SK-N-SH (cell line): ENCODE data around the gene OLFML1.

Source experiments
- EP300 ChIP-seq, 2 experiments: IDR thresholded peaks; 2 replicates each; pipeline versions ENCODE4 v1.4.0 to v1.6.1; 2012; ENCODE audit warnings: borderline replicate concordance in 1 of 2, low read depth in 1 of 2, low read length in 1 of 2
- FOXJ3 ChIP-seq: sonication (generic); formaldehyde crosslinking; IDR thresholded peaks from 2 replicates; pipeline ENCODE4 v1.5.1; 2020; ENCODE audit warnings: mild to moderate bottlenecking, missing genetic modification reagents
- JUND ChIP-seq: IDR thresholded peaks from 2 replicates; pipeline ENCODE4 v1.4.0; 2012
- MXI1 ChIP-seq: IDR thresholded peaks from 2 replicates; pipeline ENCODE4 v1.6.1; 2012; ENCODE audit warnings: mild to moderate bottlenecking, low read depth, low read length, improper control_type of control experiment
- POLR2AphosphoS5 ChIP-seq: IDR thresholded peaks from 2 replicates; pipeline ENCODE4 v1.6.1; 2012; ENCODE audit warnings: low read depth, low read length
- RCOR1 ChIP-seq: fragments of 150-350 bp; IDR thresholded peaks from 2 replicates; pipeline ENCODE4 v1.6.1; 2017; ENCODE audit warnings: antibody characterized with exemption, low read length
- RXRA ChIP-seq: IDR thresholded peaks from 2 replicates; pipeline ENCODE4 v1.4.0; 2012; ENCODE audit warnings: low read depth, mild to moderate bottlenecking, borderline replicate concordance
- TF ChIP-seq, protein P1 (sequence below): fragments of 200-600 bp; sonication (generic); IDR thresholded peaks from 2 replicates; pipeline ENCODE4 v1.6.1; 2017; ENCODE audit warnings: antibody characterized with exemption, mild to moderate bottlenecking, moderate library complexity
- TF ChIP-seq, protein P2 (sequence below): fragments of 150-350 bp; IDR thresholded peaks from 2 replicates; pipeline ENCODE4 v1.6.1; 2017; ENCODE audit warnings: antibody characterized with exemption, low read length, low read depth, borderline replicate concordance

DNA sequence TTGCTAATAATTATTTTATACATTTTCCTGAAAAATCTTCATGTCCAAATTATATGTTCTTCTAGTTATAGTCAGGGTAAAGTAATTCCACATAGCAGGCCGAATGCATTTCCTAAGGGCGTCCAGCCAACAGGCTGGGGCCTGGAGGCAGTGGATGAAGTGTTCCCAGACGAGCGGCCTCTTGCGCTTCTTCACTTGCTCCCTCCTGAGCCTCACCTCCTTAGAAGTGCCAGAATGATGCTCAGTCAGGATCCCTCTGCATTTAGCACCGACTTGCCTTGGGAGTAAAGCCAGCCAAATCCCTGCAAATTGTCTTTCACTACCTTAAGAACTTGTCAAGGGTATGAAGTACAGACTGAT lies 1.5 kb downstream of the OLFML1 start:
- TF ChIP-seq, protein P1, sequence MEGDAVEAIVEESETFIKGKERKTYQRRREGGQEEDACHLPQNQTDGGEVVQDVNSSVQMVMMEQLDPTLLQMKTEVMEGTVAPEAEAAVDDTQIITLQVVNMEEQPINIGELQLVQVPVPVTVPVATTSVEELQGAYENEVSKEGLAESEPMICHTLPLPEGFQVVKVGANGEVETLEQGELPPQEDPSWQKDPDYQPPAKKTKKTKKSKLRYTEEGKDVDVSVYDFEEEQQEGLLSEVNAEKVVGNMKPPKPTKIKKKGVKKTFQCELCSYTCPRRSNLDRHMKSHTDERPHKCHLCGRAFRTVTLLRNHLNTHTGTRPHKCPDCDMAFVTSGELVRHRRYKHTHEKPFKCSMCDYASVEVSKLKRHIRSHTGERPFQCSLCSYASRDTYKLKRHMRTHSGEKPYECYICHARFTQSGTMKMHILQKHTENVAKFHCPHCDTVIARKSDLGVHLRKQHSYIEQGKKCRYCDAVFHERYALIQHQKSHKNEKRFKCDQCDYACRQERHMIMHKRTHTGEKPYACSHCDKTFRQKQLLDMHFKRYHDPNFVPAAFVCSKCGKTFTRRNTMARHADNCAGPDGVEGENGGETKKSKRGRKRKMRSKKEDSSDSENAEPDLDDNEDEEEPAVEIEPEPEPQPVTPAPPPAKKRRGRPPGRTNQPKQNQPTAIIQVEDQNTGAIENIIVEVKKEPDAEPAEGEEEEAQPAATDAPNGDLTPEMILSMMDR = no peak
- no peak for TF ChIP-seq FOXJ3 (CRISPR knock-in tag)
- TF ChIP-seq EP300 (IDR thresholded peaks at IDR 0.05; ENCODE audit: borderline replicate concordance in 1 of 2, low read depth in 1 of 2, low read length in 1 of 2) = no peak
- TF ChIP-seq POLR2AphosphoS5 = no peak
- TF ChIP-seq, protein P2, sequence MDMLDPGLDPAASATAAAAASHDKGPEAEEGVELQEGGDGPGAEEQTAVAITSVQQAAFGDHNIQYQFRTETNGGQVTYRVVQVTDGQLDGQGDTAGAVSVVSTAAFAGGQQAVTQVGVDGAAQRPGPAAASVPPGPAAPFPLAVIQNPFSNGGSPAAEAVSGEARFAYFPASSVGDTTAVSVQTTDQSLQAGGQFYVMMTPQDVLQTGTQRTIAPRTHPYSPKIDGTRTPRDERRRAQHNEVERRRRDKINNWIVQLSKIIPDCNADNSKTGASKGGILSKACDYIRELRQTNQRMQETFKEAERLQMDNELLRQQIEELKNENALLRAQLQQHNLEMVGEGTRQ = no peak
- TF ChIP-seq RXRA = no peak
- no peak for TF ChIP-seq JUND
- no peak for TF ChIP-seq RCOR1
- TF ChIP-seq MXI1 = no peak
